HepG2 (cell line): ENCODE results near the gene TUBG1. TPM values are rescaled to one million over a fixed set of nuclear protein-coding genes. Genes with fewer than 3 reads are reported as not detected.

Experiments used
- AHR ChIP-seq: IDR thresholded peaks from 2 replicates; pipeline ENCODE4 v1.6.1; 2018; ENCODE audit warnings: missing genetic modification reagents, missing compliant biosample characterization
- ATF7 ChIP-seq, 2 experiments: fragments of 450-650 bp in 1 of 2; sonication (generic) in 1 of 2; formaldehyde crosslinking in 1 of 2; IDR thresholded peaks; 2 replicates each; pipeline versions ENCODE4 v1.4.0 to v1.6.1; 2016 to 2020; ENCODE audit warnings: antibody characterized with exemption in 1 of 2, mild to moderate bottlenecking in 1 of 2, missing genetic modification reagents in 1 of 2
- GABPA ChIP-seq, 2 experiments: IDR thresholded peaks; 2 replicates each; pipeline ENCODE4 v1.6.1; 2011 to 2016; ENCODE audit warnings: low read depth in 2 of 2, low read length in 1 of 2, missing biosample characterization in 1 of 2, missing genetic modification characterization in 1 of 2
- HDAC2 ChIP-seq: sonication (generic); formaldehyde crosslinking; IDR thresholded peaks from 2 replicates; pipeline ENCODE4 v1.4.0; 2020; ENCODE audit warnings: missing genetic modification reagents
- HDAC6 ChIP-seq: fragments of 200-600 bp; sonication (generic); IDR thresholded peaks from 2 replicates; pipeline ENCODE4 v1.7.0; 2017; ENCODE audit warnings: mild to moderate bottlenecking, antibody characterized with exemption, low read length, low read depth
- KAT7 ChIP-seq: IDR thresholded peaks from 2 replicates; pipeline ENCODE4 v1.6.1; 2018; ENCODE audit warnings: borderline replicate concordance, missing compliant biosample characterization
- MAF1 ChIP-seq: sonication (generic); formaldehyde crosslinking; IDR thresholded peaks from 2 replicates; pipeline ENCODE4 v1.5.0; 2020; ENCODE audit warnings: missing genetic modification reagents, borderline replicate concordance
- MIER2 ChIP-seq: IDR thresholded peaks from 2 replicates; pipeline ENCODE4 v1.6.1; 2016; ENCODE audit warnings: missing biosample characterization, missing genetic modification reagents
- MIXL1 ChIP-seq: IDR thresholded peaks from 2 replicates; pipeline ENCODE4 v1.6.1; 2016
- NFIC ChIP-seq: IDR thresholded peaks from 2 replicates; pipeline ENCODE4 v1.6.1; 2012; ENCODE audit warnings: mild to moderate bottlenecking, low read length, inconsistent platforms
- NPAS2 ChIP-seq: sonication (generic); formaldehyde crosslinking; IDR thresholded peaks from 2 replicates; pipeline ENCODE4 v1.8.0; 2022; ENCODE audit warnings: mild to moderate bottlenecking, missing genetic modification reagents, borderline replicate concordance
- POLR2A ChIP-seq, 2 experiments: IDR thresholded peaks; 2 replicates each; pipeline ENCODE4 v1.6.1; 2011; ENCODE audit warnings: low read depth in 2 of 2, low read length in 2 of 2, mild to moderate bottlenecking in 1 of 2, moderate library complexity in 1 of 2; ENCODE audit not compliant: insufficient read depth in 1 of 2
- TBX3 ChIP-seq: fragments of 450-650 bp; IDR thresholded peaks from 2 replicates; pipeline ENCODE4 v1.6.1; 2017; ENCODE audit warnings: antibody characterized with exemption, mild to moderate bottlenecking, inconsistent platforms, borderline replicate concordance
- ZBTB2 ChIP-seq: sonication (generic); formaldehyde crosslinking; IDR thresholded peaks from 2 replicates; pipeline ENCODE4 v1.8.0; 2022; ENCODE audit warnings: low read depth, missing genetic modification reagents
- ZBTB34 ChIP-seq: sonication (generic); formaldehyde crosslinking; IDR thresholded peaks from 2 replicates; pipeline ENCODE4 v1.8.0; 2022; ENCODE audit warnings: mild to moderate bottlenecking, missing genetic modification reagents
- ZBTB44 ChIP-seq: sonication (generic); formaldehyde crosslinking; IDR thresholded peaks from 2 replicates; pipeline ENCODE4 v1.4.0; 2020; ENCODE audit warnings: missing genetic modification reagents
- ZBTB8A ChIP-seq: sonication (generic); formaldehyde crosslinking; IDR thresholded peaks from 2 replicates; pipeline ENCODE4 v1.4.0; 2020; ENCODE audit warnings: mild to moderate bottlenecking, low read depth, missing genetic modification reagents, borderline replicate concordance
- ZFP82 ChIP-seq: sonication (generic); formaldehyde crosslinking; IDR thresholded peaks from 2 replicates; pipeline ENCODE4 v1.5.1; 2020; ENCODE audit warnings: mild to moderate bottlenecking, missing genetic modification reagents, borderline replicate concordance
- ZNF329 ChIP-seq: sonication (generic); formaldehyde crosslinking; IDR thresholded peaks from 2 replicates; pipeline ENCODE4 v1.9.0; 2021; ENCODE audit warnings: low read depth, mild to moderate bottlenecking, missing genetic modification reagents
- ZNF616 ChIP-seq: sonication (generic); formaldehyde crosslinking; IDR thresholded peaks from 2 replicates; pipeline ENCODE4 v1.5.0; 2020; ENCODE audit warnings: low read depth, mild to moderate bottlenecking, missing genetic modification reagents
- ZNF850 ChIP-seq: sonication (generic); formaldehyde crosslinking; conservative IDR thresholded peaks from 2 replicates; pipeline ENCODE4 v1.9.0; 2021; ENCODE audit warnings: mild to moderate bottlenecking, missing genetic modification reagents
- polyA plus RNA-seq, 8 experiments: library from polyadenylated mRNA; depleted of rRNA in 3 of 8; stranded (reverse) in 7 of 8; unstranded in 1 of 8; fragments of >200 nt; fragmentation: Illumina TruSeq in 4 of 8; extraction: Trizol in 4 of 8; gene quantifications; 2 replicates each; pipeline versions ENCODE4 v1.2.1 to v1.2.3, GENCODE V29; 2011 to 2016; ENCODE audit warnings: low read depth in 4 of 8, missing spikeins in 1 of 8, mixed read lengths in 1 of 8; ENCODE audit not compliant: insufficient read depth in 1 of 8
- total RNA-seq, 5 experiments: library from RNA; depleted of rRNA; stranded (reverse); fragments of >200 nt; fragmentation: Illumina TruSeq; extraction: Trizol; gene quantifications; 2 replicates each; pipeline ENCODE4 v1.2.3, GENCODE V29; 2016; ENCODE audit warnings: low read depth in 1 of 5
- TF ChIP-seq, protein P1 (sequence below): sonication (generic); formaldehyde crosslinking; IDR thresholded peaks from 2 replicates; pipeline ENCODE4 v1.4.0; 2020; ENCODE audit warnings: low read depth, mild to moderate bottlenecking, missing genetic modification reagents
- TF ChIP-seq, protein P2 (sequence below): sonication (generic); formaldehyde crosslinking; IDR thresholded peaks from 2 replicates; pipeline ENCODE4 v1.5.0; 2020; ENCODE audit warnings: mild to moderate bottlenecking, low read depth, missing genetic modification reagents, borderline replicate concordance

Gene TUBG1
- total and polyA plus RNA-seq, 2 of the 13 experiments (the other 11 are each of a cell fraction or from before 2014, with no cell fraction given) = 74.1 to 137 TPM

DNA sequence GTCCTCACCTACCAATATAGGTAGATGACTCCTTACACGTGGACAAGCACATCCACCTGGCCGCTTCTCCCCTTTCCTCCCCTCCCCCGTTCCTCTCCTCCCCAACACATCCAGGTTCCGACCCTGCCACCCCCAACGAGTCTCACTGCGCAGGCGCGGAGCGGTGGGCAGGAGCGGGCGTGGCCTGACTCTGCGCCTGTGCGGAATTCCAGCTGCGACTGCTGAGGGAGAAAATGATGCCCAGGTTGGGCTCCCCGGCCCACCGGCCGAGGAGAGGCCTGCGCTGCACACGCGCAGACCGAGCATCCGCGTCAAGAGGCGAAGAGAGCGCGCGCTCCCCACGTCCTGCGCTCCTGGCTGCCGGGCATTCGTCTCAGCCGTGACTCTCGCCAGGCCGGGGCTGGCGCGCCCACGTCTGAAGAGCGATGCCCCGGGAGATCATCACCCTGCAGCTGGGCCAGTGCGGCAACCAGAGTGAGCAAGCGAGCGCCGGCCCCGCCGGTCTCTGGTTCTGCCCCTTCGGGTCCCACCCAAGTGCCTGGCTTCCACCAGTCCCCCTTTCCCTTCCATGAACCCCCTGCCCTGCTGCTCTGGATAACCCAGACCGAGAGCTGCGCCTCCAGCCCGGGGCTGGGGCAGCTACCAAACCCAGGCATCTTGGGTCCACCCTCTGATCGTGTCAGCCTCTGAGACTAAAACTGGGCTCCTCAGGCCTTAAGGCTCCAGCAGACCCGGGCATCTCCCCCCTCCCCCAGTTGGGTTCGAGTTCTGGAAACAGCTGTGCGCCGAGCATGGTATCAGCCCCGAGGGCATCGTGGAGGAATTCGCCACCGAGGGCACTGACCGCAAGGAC is 49.8 kb downstream of the TUBG1 start, which contains the start of gene TUBG2 (continued):
- TF ChIP-seq, protein P1, sequence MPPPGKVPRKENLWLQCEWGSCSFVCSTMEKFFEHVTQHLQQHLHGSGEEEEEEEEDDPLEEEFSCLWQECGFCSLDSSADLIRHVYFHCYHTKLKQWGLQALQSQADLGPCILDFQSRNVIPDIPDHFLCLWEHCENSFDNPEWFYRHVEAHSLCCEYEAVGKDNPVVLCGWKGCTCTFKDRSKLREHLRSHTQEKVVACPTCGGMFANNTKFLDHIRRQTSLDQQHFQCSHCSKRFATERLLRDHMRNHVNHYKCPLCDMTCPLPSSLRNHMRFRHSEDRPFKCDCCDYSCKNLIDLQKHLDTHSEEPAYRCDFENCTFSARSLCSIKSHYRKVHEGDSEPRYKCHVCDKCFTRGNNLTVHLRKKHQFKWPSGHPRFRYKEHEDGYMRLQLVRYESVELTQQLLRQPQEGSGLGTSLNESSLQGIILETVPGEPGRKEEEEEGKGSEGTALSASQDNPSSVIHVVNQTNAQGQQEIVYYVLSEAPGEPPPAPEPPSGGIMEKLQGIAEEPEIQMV (CRISPR knock-in tag) = no peak; the same call in 1 of the 2 replicates
- peak; percentile 74 for TF ChIP-seq HDAC2 (CRISPR knock-in tag)
- TF ChIP-seq, protein P2, sequence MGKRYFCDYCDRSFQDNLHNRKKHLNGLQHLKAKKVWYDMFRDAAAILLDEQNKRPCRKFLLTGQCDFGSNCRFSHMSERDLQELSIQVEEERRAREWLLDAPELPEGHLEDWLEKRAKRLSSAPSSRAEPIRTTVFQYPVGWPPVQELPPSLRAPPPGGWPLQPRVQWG (CRISPR knock-in tag) = no peak
- 0 out of 2 replicates have a peak, but pooled peaks have one; percentile 67 for TF ChIP-seq ZFP82 (CRISPR knock-in tag)
- TF ChIP-seq ZNF850 (CRISPR knock-in tag) = no peak
- no peak for TF ChIP-seq HDAC6
- TF ChIP-seq KAT7 (CRISPR knock-in tag) = no peak
- no peak for TF ChIP-seq MIER2 (CRISPR knock-in tag)
- no peak; the same call in 1 of the 2 replicates for TF ChIP-seq MAF1
- TF ChIP-seq ZBTB8A (CRISPR knock-in tag) = 0 out of 2 replicates have a peak, but pooled peaks have one; percentile 12
- no peak for TF ChIP-seq AHR (CRISPR knock-in tag)
- peak; percentile 64; the same call in 1 of the 2 replicates for TF ChIP-seq ZNF616
- peak; percentile 68; the same call in 1 of the 2 replicates for TF ChIP-seq MIXL1 (CRISPR knock-in tag)
- TF ChIP-seq GABPA (IDR thresholded peaks at IDR 0.05; ENCODE audit: low read depth, low read length) = no peak
- TF ChIP-seq GABPA (CRISPR knock-in tag; IDR thresholded peaks at IDR 0.05; ENCODE audit: low read depth) = no peak
- no peak for TF ChIP-seq ATF7 (IDR thresholded peaks at IDR 0.05)
- TF ChIP-seq ATF7 (CRISPR knock-in tag; IDR thresholded peaks at IDR 0.05) = no peak
- peak; percentile 55; the same call in 1 of the 2 replicates for TF ChIP-seq ZBTB44 (CRISPR knock-in tag)
- no peak for TF ChIP-seq ZBTB34 (CRISPR knock-in tag)
- no peak for TF ChIP-seq ZBTB2
- no peak for TF ChIP-seq NPAS2 (CRISPR knock-in tag)
- TF ChIP-seq POLR2A (IDR thresholded peaks at IDR 0.05; ENCODE audit: insufficient read depth in 1 of 2, low read depth in 2 of 2, low read length in 2 of 2) = peak; percentile 74 to 93
- TF ChIP-seq TBX3 = no peak
- TF ChIP-seq ZNF329 (CRISPR knock-in tag) = peak; percentile 78; the same call in 1 of the 2 replicates
- no peak for TF ChIP-seq NFIC
